ENCODE data around the gene FAM9C.
"Not testable (repeated sequence)": the region's sequence is repeated elsewhere in the genome, so short reads cannot be mapped to it uniquely, and the experiment has no call there.

Gene FAM9C

GRCh38 chrX:13074297-13075262 is 30.2 kb upstream of the FAM9C start:
- no peak for DNase-seq

- no peak for DNase-seq
Measured at GRCh38 chrX:13069771-13070416, 25.5 kb upstream of the FAM9C start.

- no peak for DNase-seq
Measured at GRCh38 chrX:13068651-13069050, 24.2 kb upstream of the FAM9C start.

GRCh38 chrX:13067773-13068172 is 23.4 kb upstream of the FAM9C start:
- DNase-seq: no peak

GRCh38 chrX:13066391-13066790 is 22.0 kb upstream of the FAM9C start:
- no peak for DNase-seq

- no peak for DNase-seq
Measured at GRCh38 chrX:13064599-13065143, 20.3 kb upstream of the FAM9C start.

- not testable (repeated sequence) for DNase-seq
Measured at GRCh38 chrX:13063124-13063523, 18.7 kb upstream of the FAM9C start.

GRCh38 chrX:13062331-13062730 is 17.9 kb upstream of the FAM9C start:
- not testable (repeated sequence) for DNase-seq

GRCh38 chrX:13061215-13061708 is 16.8 kb upstream of the FAM9C start:
- DNase-seq: not testable (repeated sequence)

GRCh38 chrX:13059637-13060499 is 15.4 kb upstream of the FAM9C start:
- no peak for DNase-seq

- no peak for DNase-seq
Measured at GRCh38 chrX:13055486-13055885, 11.1 kb upstream of the FAM9C start.

GRCh38 chrX:13053171-13053570 is 8.8 kb upstream of the FAM9C start:
- no peak for DNase-seq

- no peak for DNase-seq
Measured at GRCh38 chrX:13051529-13052172, 7.2 kb upstream of the FAM9C start.

GRCh38 chrX:13051167-13051528 is 6.7 kb upstream of the FAM9C start:
- no peak for DNase-seq

GRCh38 chrX:13050151-13050550 is 5.7 kb upstream of the FAM9C start:
- no peak for DNase-seq

- DNase-seq: peak; percentile 64
Measured at GRCh38 chrX:13048280-13048679, 3.9 kb upstream of the FAM9C start.

GRCh38 chrX:13047759-13048158 is 3.3 kb upstream of the FAM9C start:
- DNase-seq: no peak

- DNase-seq: no peak
Measured at GRCh38 chrX:13046141-13046855, 1.9 kb upstream of the FAM9C start.

GRCh38 chrX:13043938-13044337 is 482 bp downstream of the FAM9C start:
- DNase-seq: no peak

- DNase-seq: no peak
Measured at GRCh38 chrX:13043138-13043537, 1.3 kb downstream of the FAM9C start.

- DNase-seq: no peak
Measured at GRCh38 chrX:13036896-13037295, 7.5 kb downstream of the FAM9C start.

GRCh38 chrX:13033193-13033592 is 11.2 kb downstream of the FAM9C start:
- DNase-seq: no peak

All from NCI-H1694 (cell line).